HG03571 (cell line): Measurements from ENCODE around the gene WDR89.
"Not testable (repeated sequence)": the region's sequence is repeated elsewhere in the genome, so short reads cannot be mapped to it uniquely, and the experiment has no call there.

Experiments used
- ATAC-seq: cut with Tn5 transposase; IDR thresholded peaks from one replicate; pipeline ENCODE4 v1.9.1; 2021; ENCODE audit not compliant: unreplicated experiment

WDR89 gene

DNA sequence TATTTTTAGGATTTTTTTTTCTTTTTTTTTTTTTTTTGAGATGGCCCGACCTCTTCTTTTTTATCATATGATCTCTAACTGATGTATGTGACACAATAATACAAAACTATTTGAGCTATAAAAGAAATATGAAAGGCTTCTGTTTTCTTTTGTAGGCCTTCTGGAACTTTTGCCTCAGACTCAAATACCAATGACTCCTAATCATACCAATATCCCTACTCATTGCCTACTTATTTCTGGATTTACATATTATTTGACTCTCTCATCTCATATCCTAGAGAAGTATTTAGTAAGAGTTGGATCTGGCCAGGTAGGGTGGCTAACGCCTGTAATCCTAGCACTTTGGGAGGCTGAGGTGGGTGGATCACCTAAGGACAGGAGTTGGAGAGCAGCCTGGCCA is 12.7 kb upstream of the WDR89 start:
- ATAC-seq, result no peak

DNA sequence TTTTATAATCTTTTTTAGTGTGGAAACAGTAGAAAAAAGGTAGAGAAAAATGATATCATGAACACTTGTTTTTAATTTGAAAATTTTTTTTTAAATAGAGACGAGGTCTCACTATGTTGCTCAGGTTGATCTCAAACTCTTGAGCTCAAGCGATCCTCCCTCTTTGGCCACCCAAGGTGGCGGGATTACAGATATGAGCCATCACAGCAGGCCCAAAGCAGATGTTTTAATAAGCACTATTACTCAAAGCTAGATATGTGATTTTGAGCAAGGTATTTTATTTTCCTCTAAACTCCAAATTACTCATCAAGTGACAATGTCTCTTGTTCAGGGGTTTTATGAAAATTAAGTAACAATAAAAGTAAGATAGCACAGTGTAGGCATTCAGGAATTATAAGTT is 10.7 kb upstream of the WDR89 start:
- ATAC-seq, result no peak

DNA sequence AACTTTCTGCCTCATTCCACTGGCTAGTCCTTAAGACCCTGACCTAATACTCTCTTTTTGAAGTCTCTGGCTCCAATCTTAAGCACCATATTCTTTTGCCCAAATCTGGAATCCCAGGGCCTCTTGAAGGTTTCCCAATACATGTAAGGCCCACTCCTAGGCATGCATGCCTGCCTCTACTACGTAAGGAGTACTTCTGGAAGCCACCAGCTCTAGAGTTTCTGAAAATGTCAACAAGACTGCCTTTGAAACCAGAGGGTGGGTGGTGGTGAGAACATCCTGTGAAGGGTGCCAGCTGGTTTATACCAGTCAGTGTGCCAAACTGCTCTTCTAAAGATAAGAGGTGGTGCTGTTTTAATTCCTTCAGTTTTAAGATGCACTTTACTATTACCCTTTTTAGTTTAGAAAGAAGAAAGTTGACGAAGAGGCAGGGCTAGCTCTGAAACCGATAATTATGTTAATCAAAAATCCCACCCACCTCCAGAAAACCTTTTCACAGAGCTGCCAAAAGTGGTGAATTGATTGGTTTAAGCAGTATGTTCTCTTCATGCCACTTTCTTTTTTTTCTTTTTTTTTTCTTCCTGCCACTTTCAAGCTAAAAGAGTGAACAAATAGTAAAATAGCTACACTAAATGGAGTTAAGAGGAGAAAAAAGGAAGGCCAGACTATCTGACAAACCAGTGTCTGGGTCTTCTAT is 8.7 kb upstream of the WDR89 start:
- ATAC-seq, result no peak

DNA sequence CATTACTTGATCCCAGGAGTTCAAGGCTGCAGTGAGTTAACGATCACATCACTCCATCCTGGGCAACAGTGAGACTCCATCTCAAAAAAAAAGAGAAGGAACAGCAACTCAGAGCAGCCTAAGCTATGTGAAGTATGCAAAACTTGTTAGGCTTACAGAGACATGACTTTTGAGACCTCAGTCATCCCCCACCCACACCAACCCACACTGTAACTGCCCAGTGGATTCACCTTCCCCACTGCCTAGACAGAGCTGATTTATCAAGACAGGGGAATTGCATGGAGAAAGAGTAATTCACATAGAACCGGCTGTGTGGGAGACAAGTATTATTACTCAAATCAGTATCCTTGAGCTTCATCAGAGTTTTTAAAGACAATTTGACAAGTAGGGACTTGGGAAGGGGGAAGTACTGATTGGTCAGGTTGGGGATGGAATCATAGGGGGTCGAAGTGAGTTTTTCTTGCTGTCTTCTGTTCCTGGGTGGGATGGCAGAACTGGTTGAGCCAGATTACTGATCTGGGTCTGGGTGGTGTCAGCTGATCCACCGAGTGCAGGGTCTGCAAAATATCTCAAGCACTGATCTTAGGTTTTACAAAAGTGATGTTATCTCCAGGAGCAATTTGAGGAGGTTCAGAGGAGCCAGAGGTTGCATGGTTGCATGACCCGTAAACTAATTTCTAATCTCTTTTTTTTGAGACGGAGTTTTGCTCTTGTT is 6.2 kb upstream of the WDR89 start:
- ATAC-seq, result no peak

DNA sequence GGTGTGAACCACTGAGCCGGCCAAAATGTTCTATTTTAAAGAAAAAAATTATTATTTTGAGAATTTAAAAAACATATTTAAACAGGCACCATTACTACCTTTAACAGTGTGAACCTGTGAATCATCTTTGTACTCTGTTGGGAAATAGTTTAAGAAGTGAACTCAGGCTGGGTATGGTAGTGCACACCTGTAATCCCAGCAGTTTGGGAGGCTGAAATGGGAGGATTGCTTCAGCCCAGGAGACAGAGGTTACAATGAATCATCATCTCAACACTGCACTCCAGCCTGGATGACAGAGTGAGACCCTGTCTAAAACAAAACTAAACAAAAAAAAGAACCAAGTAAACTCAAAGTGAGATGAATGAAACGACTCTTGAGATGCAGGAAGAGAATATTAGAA is 3.1 kb upstream of the WDR89 start:
- ATAC-seq, result no peak

DNA sequence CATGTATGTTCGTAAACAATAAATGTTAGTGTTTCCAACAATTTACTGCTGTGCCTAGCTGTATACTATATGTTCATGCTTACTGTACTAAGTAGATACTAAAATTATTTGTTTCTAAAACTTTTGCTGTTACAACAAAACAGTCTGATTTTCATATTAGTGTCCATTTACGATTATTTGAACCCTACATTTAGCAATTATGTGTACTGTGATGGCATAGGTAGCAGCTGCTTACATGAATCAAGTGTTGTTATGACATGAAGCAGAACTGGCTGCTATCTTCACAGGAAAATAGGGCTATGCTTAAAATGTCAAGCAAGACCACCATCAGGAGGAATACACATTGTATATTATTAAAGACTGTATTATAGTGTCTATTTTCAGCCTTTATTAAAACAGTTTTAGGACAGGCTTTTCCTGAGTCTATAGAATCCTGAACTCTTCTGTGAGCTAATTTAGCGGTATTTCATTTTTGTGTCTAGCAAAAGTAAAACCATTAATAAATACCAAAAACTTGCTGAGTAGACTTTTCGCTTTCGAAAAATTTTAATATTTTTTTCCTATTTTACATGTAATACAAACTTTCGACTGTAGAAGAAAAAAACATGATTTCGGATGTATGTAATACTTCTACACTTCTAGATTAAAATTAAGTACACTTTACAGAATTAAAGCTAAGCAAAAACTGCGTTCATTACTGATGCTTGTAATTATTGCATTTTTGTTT is 1.1 kb upstream of the WDR89 start:
- ATAC-seq, result no peak

DNA sequence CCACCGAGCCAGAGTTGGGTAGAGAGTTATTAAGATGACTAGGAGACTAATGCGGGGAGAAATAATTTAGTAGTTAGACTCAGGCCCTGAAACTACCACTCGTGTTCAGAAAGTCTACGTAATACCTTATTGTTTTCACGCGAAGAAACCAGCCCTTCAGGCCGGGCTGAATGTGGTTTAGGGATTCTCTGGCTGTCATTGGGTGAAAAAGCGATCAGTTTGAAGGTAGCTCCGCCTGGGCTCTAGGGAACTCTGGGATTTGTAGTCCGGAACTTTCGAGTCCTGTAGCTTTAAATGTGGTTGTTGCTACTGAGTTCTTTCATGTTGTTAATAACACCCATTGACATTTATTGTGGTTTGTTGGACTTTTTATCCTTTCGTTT is 549 bp upstream of the WDR89 start:
- peak; percentile 55 for ATAC-seq

DNA sequence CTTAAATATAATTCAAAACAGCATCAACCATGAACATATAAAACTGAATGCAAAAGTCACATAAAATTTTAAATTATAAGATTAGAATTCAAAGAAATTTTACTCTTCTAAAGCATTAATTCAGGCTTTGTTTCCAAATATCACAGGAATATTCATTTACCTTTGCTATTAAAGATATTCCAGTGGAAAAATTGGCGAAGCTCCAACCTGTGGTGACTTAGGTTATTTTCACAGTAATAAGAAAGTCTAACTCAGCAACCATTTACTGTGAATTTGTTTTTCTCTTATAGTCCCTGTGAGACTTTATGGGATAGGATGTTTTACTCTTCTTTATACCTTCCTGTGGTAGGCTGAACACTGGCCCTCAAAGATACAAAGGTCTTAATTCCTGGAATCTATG is 3.2 kb downstream of the WDR89 start:
- no peak for ATAC-seq

DNA sequence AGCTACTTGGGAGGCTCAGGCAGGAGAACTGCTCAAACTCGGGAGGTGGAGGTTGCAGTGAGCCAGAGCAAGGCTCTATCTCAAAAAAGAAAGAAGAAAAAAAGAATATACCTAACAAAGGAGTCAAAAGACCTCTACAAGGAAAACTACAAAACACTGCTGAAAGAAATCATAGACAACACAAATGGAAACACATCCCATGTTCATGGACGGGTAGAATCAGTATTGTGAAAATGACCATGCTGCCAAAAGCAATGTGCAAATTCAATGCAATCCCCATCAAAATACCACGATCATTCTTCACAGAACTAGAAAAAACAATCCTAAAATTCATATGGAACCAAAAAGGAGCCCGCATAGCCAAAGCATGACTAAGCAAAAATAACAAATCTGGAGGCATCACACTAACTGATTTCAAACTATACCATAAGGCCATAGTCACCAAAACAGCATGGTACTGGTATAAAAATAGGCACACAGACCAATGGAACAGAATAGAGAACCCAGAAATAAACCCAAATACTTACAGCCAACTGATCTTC is 5.5 kb downstream of the WDR89 start:
- not testable (repeated sequence) for ATAC-seq

DNA sequence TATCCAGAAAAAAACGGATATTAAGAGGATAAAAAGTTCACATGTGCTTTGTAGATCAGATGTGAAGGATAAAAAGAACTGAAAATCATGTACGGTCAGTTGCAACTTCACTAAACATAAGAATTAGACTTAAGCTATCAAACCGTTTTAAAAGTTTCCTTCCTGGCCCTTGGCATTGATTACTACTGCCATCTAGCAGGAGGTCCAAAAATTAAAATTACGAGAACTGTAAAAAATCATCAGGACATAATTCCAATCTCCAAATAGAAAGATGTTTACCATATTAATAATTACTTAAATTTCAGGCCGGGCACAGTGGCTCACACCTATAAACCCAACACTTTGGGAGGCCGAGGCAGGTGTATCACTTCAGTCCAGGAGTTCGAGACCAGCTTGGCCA is 7.9 kb downstream of the WDR89 start:
- ATAC-seq, result no peak

DNA sequence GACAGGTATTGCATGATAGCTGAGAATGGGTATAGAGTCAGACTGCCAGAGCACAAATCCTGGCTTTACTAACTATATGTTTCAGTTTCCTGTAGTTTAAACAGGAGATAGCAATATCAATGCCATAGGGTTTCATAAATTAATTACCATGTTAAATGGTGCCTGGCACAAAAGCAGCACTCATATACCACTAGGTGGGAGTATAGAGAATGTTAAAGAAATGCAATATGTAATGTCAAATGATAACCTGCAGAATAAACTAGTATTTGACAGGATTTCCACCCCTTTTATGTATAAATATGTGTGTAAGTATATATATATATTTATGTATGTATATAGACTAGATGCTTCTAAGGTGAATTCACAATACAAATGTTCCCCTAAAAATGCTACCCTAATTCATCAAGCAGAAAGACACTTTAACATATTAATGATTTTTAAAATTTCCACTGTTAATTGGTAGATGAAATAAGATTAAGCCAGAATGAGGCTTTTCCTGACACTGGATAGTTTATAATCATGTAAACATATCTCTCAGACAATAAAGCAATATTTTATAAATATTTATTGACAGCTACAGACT is 8.6 kb downstream of the WDR89 start:
- peak; percentile 58 for ATAC-seq

DNA sequence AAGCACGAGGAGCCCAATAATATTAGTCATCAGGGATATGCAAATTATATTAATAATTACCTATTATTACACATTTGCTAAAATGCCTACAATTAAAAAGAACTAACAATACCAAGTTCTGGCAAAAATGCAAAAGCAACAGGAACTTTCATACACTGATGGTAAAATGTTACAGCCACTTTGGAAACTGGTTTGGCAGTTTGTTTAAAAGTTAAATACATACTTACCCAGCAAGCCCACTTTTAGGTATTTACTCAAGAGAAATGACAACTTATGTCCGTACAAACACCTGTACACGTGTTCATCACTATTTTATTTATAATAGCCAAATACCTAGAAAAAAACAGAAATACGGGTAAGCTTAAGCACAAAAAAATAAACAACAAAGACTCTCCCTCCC is 17.0 kb downstream of the WDR89 start:
- no peak for ATAC-seq

DNA sequence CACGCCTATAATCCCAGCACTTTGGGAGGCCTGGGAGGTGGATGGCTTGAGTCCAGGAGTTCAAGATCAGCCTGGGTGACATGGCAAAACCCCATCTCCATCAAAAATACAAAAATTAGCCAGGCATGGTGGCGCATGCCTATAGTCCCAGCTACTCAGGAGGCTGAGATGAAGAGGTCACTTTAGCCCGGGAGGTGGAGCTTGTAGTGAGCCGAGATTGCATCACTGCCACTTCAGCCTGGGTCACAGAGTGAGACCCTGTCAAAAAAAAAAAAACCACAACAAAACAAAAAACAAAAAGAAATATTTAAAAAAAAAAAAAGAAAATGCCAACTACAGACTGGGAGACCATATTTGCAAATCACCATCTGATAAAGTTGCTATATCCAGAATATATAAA is 17.5 kb downstream of the WDR89 start:
- no peak for ATAC-seq

DNA sequence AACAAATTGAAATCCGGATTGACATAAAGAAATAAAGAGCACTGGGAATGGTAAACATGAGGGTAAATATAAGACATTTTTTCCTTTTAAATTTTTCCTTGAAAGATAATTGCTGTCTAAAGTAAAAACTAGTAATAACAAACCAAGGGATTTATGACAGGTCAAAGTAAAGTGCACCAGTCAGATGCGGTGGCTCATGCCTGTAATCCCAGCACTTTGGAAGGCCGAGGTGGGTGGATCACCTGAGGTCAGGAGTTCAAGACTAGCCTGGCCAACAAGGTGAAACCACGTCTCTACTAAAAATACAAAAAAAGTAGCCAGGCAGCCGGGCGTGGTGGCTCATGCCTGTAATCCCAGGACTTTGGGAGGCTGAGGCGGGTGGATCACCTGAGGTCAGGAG is 19.7 kb downstream of the WDR89 start:
- ATAC-seq, result not testable (repeated sequence)

DNA sequence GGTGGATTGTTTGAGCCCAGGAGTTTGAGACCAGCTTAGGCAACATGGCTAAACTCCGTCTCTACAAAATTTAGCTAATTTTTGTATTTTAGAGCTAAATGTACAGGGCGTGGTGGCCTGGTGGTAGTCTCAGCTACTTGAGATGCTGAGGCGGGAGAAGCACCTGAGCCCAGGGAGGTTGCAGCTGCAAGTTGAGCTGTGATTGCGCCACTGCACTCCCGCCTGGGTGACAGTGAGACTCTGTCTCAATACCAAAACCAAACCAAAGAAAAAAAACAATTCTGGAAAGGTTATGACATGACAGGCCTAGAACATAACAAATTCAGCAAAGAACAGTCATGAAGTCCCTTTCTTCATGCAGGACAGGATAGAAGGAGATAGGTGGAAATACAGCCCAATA is 25.7 kb downstream of the WDR89 start:
- ATAC-seq, result no peak

DNA sequence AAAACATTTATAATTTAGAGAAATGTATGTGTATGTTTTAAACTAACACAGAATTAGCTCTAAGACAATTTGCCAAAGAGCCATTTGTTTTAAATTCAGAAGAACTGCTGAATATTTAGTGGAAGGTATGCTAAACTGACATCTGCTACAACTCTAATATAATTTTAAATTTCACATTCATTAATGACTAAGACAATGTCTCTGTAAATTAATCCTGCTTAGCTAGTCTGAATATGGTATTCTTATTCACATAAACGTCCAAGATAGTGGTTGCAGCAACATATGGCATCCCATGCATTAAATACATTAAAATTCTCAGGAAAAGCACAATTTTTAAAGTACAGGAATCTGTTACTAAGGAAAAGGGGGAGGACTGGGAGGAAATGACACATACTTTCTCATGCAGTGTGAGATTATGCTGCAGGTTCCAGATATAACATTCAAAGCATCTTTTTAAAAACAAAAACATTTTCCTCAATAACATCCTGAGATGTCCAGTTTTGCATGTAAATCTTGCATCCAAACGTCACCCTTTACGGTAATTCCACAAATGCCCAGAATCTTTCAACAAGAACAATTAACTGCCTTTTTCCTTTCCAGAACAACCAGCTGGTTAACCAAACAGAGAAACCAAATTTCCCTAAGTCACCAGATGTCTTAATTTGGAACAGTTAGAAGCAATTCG is 26.9 kb downstream of the WDR89 start:
- ATAC-seq, result no peak

DNA sequence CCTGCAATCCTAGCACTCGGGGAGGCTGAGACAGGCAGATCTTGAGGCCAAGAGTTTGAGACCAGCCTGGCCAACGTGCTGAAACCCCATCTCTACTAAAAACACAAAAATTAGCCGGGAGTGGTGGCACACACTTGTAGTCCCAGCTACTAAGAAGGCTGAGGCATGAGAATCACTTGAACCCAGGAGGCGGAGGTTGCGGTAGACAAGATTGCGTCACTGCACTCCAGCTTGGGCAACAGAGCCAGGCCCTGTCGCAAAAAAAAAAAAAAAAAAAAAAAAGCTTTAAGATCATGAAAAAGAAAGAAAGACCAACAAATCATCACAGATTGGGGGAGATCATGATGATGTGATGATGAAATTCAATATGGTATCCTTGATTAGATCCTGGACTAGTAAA is 30.6 kb downstream of the WDR89 start:
- ATAC-seq, result no peak

DNA sequence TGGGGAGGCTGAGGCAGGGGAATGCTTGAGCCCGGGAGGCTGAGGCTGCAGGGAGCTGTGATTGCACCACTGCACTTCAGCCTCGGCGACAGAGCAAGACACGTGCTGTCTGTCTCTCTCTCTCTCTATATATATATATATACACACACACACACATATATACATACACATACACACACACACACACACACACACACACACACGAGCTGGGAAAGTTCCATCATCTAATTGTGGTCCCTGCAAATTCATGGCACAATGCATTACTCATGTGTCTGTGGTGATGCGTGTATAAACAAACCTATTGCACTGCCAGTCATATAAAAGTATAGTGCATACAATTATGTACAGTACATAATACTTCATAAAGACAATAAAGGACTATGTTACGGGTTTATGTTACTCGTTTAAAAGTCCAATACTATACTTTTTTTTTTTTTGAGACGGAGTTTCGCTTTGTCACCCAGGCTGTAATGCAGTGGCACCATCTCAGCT is 36.6 kb downstream of the WDR89 start:
- ATAC-seq, result no peak

DNA sequence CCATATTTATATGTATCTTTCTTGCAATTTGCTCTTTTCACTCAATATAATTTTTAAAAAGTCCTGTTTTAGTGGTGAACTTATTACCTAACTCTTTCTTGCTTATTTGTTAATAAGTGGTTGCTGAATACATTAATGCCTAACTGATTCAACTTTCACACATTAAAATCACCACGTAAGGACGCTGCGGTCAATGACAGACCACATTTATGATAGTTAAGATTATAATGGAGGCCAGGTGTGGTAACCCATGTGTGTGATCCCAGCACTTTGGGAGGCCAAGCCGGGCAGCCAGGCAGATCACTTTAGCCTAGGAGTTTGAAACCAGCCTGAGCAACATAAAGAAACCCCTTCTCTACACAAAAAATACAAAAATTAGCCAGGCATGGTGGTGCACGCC is 37.0 kb downstream of the WDR89 start:
- no peak for ATAC-seq

DNA sequence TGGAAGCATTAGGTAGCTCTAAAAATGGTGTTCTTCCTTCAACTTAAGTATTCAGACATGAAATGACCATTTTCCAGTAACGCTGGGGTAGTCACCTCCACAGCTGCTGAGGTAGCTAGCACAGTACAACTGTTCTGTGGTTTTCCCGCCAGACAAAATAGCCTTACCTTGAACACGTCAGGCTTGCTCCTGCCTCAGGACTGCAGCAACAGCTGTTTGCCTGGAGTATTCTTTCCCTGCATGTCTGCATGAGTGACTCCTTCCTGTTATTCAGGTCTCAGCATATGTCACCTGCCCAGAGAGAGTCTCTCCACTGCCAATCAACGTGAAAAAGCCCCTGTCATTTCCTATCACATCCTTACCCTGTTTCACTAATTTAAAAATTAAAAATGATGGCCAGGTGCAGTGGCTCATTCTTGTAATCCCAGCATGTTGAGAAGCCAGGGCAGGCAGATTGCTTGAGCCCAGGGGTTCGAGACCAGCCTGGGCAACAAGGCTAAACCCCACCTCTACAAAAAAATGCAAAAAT is 37.9 kb downstream of the WDR89 start:
- ATAC-seq, result no peak

DNA sequence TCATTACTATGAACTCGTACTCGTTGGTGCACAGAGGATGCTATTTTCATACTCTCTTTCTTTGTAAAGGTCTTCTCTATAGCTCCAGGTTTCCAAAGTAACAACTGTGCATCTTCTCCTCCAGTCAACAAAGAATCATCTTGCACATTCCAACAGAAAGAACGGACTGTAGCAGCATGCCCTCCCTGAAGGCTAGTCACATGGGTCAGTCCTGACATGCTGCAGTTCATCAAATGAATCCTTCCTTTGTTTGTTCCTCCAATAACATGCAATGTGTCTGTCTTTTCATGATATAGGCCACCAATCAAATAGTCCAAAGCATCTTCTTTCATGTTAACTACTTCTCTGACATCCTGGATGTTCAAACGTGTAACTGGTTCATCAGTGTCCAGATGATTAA is 42.9 kb downstream of the WDR89 start:
- no peak for ATAC-seq
